Fibroblast of villous mesenchyme (primary cell): ENCODE measurements around the gene TRPV2. TPM values are rescaled to one million over a fixed set of nuclear protein-coding genes. Genes with fewer than 3 reads are reported as not detected.
"Not testable (repeated sequence)": the region's sequence is repeated elsewhere in the genome, so short reads cannot be mapped to it uniquely, and the experiment has no call there.

Experiments
- DNase-seq: peaks from one replicate; pipeline ENCODE4 v3.0.0-alpha.2; 2010; ENCODE audit warnings: low read depth
- H3K4me3 ChIP-seq: 2 replicates; pipeline ENCODE4 v1.5.1; 2011; ENCODE audit warnings: low read depth, mild to moderate bottlenecking, low read length
- CTCF ChIP-seq: IDR thresholded peaks from 2 replicates; pipeline ENCODE4 v1.5.1; 2012; ENCODE audit warnings: low read depth, mild to moderate bottlenecking, low read length; ENCODE audit not compliant: insufficient read depth
- total RNA-seq: library from RNA; depleted of rRNA; stranded (reverse); fragments of >200 nt; gene quantifications from 2 replicates; pipeline ENCODE4 v1.2.3, GENCODE V29; 2012

The TRPV2 gene
- total RNA-seq, 1 donor: 53.5 TPM

GRCh38 chr17:16379654-16380053 is 35.7 kb upstream of the TRPV2 start:
- no peak overlapping the region for H3K4me3 ChIP-seq
- no peak for TF ChIP-seq CTCF
- DNase-seq: no peak

- peak within 1 kb of the TSS; percentile 98 for H3K4me3 ChIP-seq
- no peak for TF ChIP-seq CTCF
- peak; percentile 99 for DNase-seq
These were observed 34.5 kb upstream of the TRPV2 start, which contains the start of gene UBB for GRCh38 chr17:16380640-16381495. UBB (plus strand) TSS chr17:16381091; CDS start chr17:16381908, 817 bp downstream.

- DNase-seq: peak; percentile 59
- TF ChIP-seq CTCF: no peak
- peak overlapping the region; percentile 98 for H3K4me3 ChIP-seq
These were observed 33.9 kb upstream of the TRPV2 start for GRCh38 chr17:16381496-16381820.

- TF ChIP-seq CTCF: no peak
- H3K4me3 ChIP-seq: peak overlapping the region; percentile 98
- no peak for DNase-seq
These were observed 32.2 kb upstream of the TRPV2 start for GRCh38 chr17:16383216-16383615.

- TF ChIP-seq CTCF: no peak
- no peak overlapping the region for H3K4me3 ChIP-seq
- no peak for DNase-seq
These were observed 31.5 kb upstream of the TRPV2 start for GRCh38 chr17:16383772-16384287.

- no peak for DNase-seq
- no peak for TF ChIP-seq CTCF
- H3K4me3 ChIP-seq: no peak overlapping the region
These were observed 30.8 kb upstream of the TRPV2 start for GRCh38 chr17:16384557-16384956.

GRCh38 chr17:16386126-16386507 is 29.3 kb upstream of the TRPV2 start:
- peak overlapping the region; percentile 58 for H3K4me3 ChIP-seq
- not testable (repeated sequence) for DNase-seq
